HG03039 (cell line): ENCODE data around the gene CHAT.
"Not testable (repeated sequence)": the region's sequence is repeated elsewhere in the genome, so short reads cannot be mapped to it uniquely, and the experiment has no call there.

Experiments used
- ATAC-seq: cut with Tn5 transposase; IDR thresholded peaks from one replicate; pipeline ENCODE4 v1.9.1; 2021; ENCODE audit warnings: mild to moderate bottlenecking, moderate library complexity; ENCODE audit not compliant: unreplicated experiment

Gene CHAT

GRCh38 chr10:49678827-49679479, 65.1 kb downstream of the CHAT start:
- ATAC-seq, result no peak

- ATAC-seq, result no peak
Observed at GRCh38 chr10:49679480-49679893, 65.7 kb downstream of the CHAT start, which contains the start of gene C10orf53. TSS of gene C10orf53 (plus strand) at chr10:49679651. CDS start at chr10:49679698, 47 bp downstream.

DNA sequence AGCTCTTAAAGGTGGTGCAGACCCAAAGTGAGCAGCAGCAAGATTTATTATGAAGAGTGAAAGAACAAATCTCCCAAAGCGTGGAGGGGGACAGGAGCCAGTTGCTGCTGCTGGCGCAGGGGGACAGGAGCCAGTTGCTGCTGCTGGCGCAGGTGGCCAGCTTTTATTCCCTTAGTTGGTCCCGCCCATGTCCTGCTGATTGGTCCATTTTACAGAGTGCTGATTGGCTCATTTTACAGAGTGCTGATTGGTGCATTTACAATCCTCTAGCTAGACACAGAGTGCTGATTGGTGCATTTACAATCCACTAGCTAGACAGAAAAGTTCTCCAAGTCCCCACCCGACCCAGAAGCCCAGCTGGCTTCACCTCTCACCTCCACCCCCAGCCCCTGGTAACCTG, 68.6 kb downstream of the CHAT start:
- not testable (repeated sequence) for ATAC-seq

DNA sequence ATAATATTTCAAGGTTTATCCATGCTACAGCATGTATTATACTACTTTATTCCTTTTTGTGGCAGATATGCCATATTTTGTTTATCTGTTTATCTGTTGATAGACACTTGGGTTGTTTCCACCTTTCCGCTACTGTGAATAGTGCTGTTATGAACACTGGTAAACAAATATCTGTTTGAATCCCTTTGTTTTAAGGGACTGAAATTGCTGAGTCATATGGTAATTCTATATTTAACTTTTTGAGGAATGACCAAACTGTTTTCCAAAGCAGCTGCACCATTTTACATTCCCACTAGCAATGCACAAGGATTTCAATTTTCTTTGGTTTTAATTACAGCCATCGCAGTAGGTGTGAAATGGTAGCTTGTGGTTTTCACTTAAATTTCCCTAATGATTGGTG, 69.0 kb downstream of the CHAT start:
- no peak for ATAC-seq

DNA sequence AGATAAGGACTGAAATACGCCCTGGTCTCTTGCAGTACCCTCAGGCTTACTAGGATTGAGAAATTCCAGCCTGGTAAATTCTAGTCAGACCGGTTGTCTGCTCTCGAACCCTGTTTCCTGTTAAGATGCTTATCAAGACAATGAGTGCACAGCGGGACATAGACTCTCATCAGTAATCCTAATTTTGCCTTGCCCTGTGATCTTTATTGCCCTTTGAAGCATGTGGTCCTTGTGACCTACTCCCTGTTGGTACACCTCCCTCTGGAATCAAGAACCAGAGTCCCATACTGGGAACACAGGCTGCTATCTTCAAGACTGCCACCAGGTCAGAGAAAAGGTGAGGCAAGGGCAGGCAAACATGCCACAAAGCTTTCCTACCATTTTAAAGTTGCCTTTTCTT, 72.8 kb downstream of the CHAT start:
- no peak for ATAC-seq

DNA sequence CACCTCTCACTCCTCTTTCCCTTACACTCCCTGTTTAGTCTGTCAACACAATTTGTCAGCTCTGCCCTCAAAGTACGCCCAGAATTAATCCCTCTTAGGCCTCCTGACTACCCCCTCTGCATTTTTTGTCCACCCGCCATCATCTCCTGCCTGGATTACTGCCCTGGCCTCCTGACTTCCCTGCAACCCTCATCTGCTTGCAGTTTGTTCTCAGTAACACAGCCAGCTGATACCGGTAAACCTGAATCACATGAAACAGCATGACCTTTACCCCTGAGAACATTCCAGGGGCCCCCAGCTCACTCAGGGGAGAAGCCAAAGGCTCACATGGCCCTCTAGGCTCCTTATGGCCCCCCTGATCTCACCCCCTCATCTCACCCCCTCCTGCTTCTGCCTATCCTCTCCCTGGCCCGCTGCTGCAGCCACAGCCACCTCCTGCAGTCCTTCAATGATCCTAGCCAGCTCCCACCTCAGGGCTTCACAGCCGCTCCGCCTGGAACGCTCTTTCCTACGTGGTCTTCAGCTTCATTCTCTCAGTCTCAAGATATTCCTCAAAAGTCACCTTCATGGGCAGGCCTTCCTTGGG, 74.5 kb downstream of the CHAT start:
- ATAC-seq, result no peak

- ATAC-seq, result no peak
Observed at GRCh38 chr10:49688920-49689319, 75.1 kb downstream of the CHAT start.

- no peak for ATAC-seq
Observed at GRCh38 chr10:49689882-49690510, 76.2 kb downstream of the CHAT start.

GRCh38 chr10:49690698-49691356, 77.0 kb downstream of the CHAT start:
- no peak for ATAC-seq

- ATAC-seq, result no peak
Observed at GRCh38 chr10:49691588-49691987, 77.8 kb downstream of the CHAT start.

- no peak for ATAC-seq
Observed at GRCh38 chr10:49694466-49694865, 80.6 kb downstream of the CHAT start.

- ATAC-seq, result no peak
Observed at GRCh38 chr10:49696311-49696710, 82.5 kb downstream of the CHAT start.

- no peak for ATAC-seq
Observed at GRCh38 chr10:49698679-49699078, 84.8 kb downstream of the CHAT start.

DNA sequence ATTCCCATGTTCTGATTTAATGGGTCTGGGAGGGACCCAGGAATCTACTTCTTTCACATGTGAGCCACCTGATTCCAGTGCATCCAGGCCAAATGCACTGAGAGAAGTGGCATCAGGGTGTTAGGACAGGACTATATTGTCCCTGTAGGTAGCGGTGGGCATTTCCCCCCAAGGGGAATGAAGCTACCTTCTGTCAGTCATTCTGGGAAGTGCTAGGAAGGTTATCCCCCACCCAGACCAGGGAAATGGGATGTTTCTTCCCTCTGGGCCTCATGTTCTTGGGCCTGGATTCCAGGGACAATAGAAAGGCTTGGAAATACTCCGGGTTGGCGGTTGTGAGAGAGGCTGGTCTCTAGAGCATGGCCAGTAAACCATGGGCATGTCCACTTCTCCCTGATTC, 86.4 kb downstream of the CHAT start:
- no peak for ATAC-seq

- no peak for ATAC-seq
Observed at GRCh38 chr10:49700997-49701396, 87.2 kb downstream of the CHAT start.

DNA sequence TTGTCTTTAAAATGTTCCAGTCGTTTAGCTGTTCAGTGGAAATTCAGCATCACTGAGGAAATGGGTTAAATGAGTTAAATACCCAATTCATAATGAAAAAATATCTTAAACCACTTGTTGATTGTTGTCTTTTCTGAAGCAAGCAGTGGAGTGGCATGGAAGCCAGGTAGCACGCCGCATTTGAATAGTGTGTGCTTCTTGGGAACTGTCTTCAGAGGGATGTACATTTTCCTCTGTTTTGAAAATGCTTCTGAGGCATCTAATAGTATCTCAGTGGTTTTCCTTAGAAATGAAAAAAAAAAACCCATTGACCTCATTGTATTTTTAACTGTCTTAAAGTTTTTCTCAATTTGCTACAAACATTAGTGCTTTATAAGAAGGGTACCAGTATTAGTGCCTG, 93.7 kb downstream of the CHAT start:
- ATAC-seq, result no peak

DNA sequence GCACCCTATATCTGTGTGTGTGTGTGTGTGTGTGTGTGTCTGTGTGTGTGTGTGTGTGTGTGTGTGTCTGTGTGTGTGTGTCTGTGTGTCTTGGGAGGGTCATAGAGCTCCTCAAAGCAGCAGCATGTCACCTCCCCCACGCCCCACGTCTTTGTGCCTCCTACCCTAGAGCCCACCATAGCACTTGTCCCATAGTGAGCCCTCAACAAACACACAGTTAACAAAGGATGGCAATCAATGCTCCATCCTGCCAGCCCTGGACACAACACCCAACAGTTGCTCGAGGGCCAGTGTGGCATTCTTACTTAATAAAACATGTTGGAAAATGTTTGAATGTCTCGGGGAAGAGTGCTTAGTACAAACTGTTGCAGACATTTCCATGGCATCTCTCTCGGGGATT, 96.1 kb downstream of the CHAT start:
- ATAC-seq, result no peak

- no peak for ATAC-seq
Observed at GRCh38 chr10:49710966-49711365, 97.1 kb downstream of the CHAT start.

DNA sequence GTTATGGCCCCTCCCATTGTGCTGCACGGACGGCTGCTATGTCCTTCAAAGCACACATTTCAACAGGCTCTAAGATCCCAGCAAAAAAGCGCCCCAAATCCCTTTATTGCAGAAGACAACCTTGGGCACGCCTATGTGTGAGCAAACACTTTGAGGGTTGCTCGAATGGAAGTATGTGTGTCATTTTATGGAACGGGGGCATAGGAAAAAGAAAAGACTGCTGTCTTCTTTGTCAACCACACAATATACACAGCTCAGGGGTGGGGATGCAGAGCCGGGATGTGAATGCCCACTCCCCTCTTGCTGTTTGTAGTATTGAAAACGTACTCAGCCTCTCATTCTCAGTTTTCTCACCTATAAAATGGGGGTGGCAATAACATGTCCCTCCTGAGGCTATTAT, 97.6 kb downstream of the CHAT start:
- no peak for ATAC-seq

DNA sequence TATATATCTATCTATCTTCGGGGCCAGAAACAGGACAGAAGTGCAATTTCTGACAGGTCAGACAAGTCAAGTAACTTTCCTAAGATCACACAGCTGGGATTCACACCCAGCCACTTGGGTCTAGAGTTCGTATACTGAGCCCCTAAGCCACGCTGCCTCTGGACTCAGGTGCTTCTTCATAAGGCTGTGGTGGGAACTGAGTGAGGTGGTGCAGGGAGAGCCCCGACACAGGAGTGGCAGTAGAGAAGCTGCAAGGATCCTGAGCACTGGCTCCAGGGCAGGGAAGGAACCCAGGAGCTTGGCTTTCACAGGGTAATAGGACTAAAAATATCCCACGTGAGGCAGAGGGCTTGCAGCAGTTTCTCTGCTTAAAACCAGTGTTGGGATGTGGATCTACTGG, 99.4 kb downstream of the CHAT start:
- no peak for ATAC-seq
